ENCODE results near the gene RBM33.

Gene RBM33

DNA sequence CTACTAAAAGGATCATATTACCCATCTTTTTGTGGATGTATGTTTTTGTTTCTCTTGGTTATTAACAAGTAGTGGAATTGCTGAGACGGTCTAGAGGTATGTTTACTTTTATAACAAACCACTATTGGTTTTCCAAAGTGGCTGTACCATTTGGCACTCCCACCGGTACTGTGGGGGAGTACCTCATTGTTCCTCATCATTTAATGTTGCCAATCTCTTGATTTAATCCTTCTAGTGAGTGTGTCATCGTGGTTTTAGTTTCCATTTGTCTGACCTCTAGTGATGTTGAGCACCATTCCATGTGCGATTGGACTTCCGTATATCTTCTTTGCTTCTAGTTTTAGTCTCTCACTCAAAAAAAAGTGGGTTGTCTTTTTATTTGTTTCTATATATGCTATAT lies 50.4 kb downstream of the RBM33 start:
- no peaks in the 10 kb centered on the region for H3K9me3 ChIP-seq (replicated peaks in 1 of 2; ENCODE audit: control insufficient read depth in 2 of 2, insufficient read depth in 1 of 2, low read depth in 1 of 2, low read length in 2 of 2)
- H3K4ac ChIP-seq (ENCODE audit: low read length) = no peak overlapping the region
- H4K91ac ChIP-seq (ENCODE audit: low read depth, low read length, poor library complexity) = no peak overlapping the region
- DNase-seq (ENCODE audit: low spot score) = no peak
- no peak overlapping the region for H4K8ac ChIP-seq (ENCODE audit: low read depth, low read length)
- peaks cover 1 to 52% of the 10 kb centered on the region in 2 donors for H3K36me3 ChIP-seq (replicated peaks in 1 of 2; ENCODE audit: control insufficient read depth in 2 of 2, insufficient read depth in 2 of 2, low read length in 2 of 2)
- WGBS, 2 donors (ENCODE audit: extremely low coverage in 2 of 2, insufficient read length in 2 of 2, insufficient replicate concordance in 1 of 2) = no CpG with 5 or more reads among the region's 5 CpGs
- H3K14ac ChIP-seq (ENCODE audit: low read length) = no peak overlapping the region
- H2AK5ac ChIP-seq (ENCODE audit: low read depth, low read length) = no peak overlapping the region
- no peak overlapping the region for H3K4me3 ChIP-seq (ENCODE audit: low read length in 2 of 2)
- H3K79me1 ChIP-seq (ENCODE audit: low read depth, low read length) = peaks cover 3% of the 10 kb centered on the region
- H2BK5ac ChIP-seq (ENCODE audit: low read length) = no peak overlapping the region
- H3K4me1 ChIP-seq (ENCODE audit: control insufficient read depth in 2 of 2, insufficient read depth in 1 of 2, low read depth in 1 of 2, low read length in 2 of 2) = peaks cover 0 to 6% of the 10 kb centered on the region in 2 donors
- no peak overlapping the region for H3K23ac ChIP-seq (ENCODE audit: low read depth, low read length, poor library complexity)
- H2AFZ ChIP-seq (ENCODE audit: low read length) = no peak overlapping the region
- H3K27me3 ChIP-seq (ENCODE audit: control insufficient read depth in 3 of 3, insufficient read depth in 3 of 3, low read depth in 1 of 3, low read length in 3 of 3) = no peaks in the 10 kb centered on the region
- H3K18ac ChIP-seq (ENCODE audit: low read length) = no peak overlapping the region
- no peak overlapping the region for H2BK12ac ChIP-seq (ENCODE audit: low read length)
- H3K4me2 ChIP-seq (ENCODE audit: insufficient read depth, low read length, poor library complexity, severe bottlenecking) = no peak overlapping the region
- H2BK120ac ChIP-seq (ENCODE audit: low read depth, low read length) = no peak overlapping the region
- H3K27ac ChIP-seq (replicated peaks; ENCODE audit: low read length) = no peak overlapping the region
- H3K9ac ChIP-seq (ENCODE audit: low read depth, low read length, poor library complexity) = no peak overlapping the region
- no peak overlapping the region for H2BK15ac ChIP-seq (ENCODE audit: low read length)

DNA sequence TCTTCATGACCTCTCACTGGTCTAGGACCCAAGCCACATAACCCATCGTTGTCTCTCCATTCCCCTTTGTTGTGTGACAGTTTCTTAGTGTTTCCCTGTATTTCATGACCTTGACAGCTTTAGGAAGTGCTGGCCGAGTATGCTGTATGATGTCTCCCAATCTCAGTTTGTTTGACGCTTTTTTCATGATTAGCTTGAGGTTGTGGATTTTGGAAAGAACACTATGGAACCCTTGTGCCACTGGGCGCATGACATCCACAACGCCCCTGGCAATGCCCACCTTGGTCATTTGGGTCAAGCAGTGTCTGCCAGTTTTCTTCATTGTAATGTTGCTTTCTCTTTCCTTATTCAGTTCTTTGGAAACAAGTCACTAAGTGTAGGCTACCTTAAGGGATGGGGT lies 52.3 kb downstream of the RBM33 start:
- Histone ChIP-seq H3K36me3 (replicated peaks in 1 of 2; ENCODE audit: control insufficient read depth in 2 of 2, insufficient read depth in 2 of 2, low read length in 2 of 2) (peaks cover 4 to 61% of the 10 kb centered on the region in 2 donors), H4K8ac (ENCODE audit: low read depth, low read length) (no peak overlapping the region), H3K4me3 (ENCODE audit: low read length in 2 of 2) (no peak overlapping the region), H3K4me2 (ENCODE audit: insufficient read depth, low read length, poor library complexity, severe bottlenecking) (no peak overlapping the region), H3K14ac (ENCODE audit: low read length) (no peak overlapping the region), H3K9ac (ENCODE audit: low read depth, low read length, poor library complexity) (no peak overlapping the region), H3K4ac (ENCODE audit: low read length) (no peak overlapping the region), H2AFZ (ENCODE audit: low read length) (no peak overlapping the region), H3K9me3 (replicated peaks in 1 of 2; ENCODE audit: control insufficient read depth in 2 of 2, insufficient read depth in 1 of 2, low read depth in 1 of 2, low read length in 2 of 2) (no peaks in the 10 kb centered on the region), H2BK120ac (ENCODE audit: low read depth, low read length) (no peak overlapping the region), H2BK15ac (ENCODE audit: low read length) (no peak overlapping the region), H3K23ac (ENCODE audit: low read depth, low read length, poor library complexity) (no peak overlapping the region), H2BK12ac (ENCODE audit: low read length) (no peak overlapping the region), H3K27me3 (ENCODE audit: control insufficient read depth in 3 of 3, insufficient read depth in 3 of 3, low read depth in 1 of 3, low read length in 3 of 3) (no peaks in the 10 kb centered on the region), H3K18ac (ENCODE audit: low read length) (no peak overlapping the region), H3K27ac (replicated peaks; ENCODE audit: low read length) (no peak overlapping the region), H3K79me1 (ENCODE audit: low read depth, low read length) (peaks cover 3% of the 10 kb centered on the region), H4K91ac (ENCODE audit: low read depth, low read length, poor library complexity) (no peak overlapping the region), H2BK5ac (ENCODE audit: low read length) (no peak overlapping the region), H2AK5ac (ENCODE audit: low read depth, low read length) (no peak overlapping the region), H3K4me1 (ENCODE audit: control insufficient read depth in 2 of 2, insufficient read depth in 1 of 2, low read depth in 1 of 2, low read length in 2 of 2) (peaks cover 0 to 6% of the 10 kb centered on the region in 2 donors)
- DNase-seq (ENCODE audit: low spot score) = no peak
- no CpG with 5 or more reads among the region's 5 CpGs for WGBS, 2 donors (ENCODE audit: extremely low coverage in 2 of 2, insufficient read length in 2 of 2, insufficient replicate concordance in 1 of 2)

DNA sequence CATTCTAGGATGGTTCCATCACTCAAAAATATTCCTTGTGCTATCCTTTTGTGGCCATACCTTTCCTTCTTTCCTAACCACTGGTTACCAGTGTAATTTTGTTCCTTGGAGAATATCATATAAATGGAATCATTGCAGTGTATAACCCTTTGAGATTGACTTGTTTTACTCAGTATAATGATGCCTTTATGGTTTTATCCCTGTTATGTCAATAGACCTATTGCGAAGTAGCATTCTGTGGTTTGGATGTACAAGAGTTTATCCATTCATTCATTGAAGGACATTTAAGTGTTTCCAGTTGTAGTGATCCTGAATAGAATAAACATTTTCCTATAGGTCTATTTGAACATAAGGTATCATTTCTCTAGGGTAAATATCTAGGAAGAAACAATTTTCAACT lies 54.2 kb downstream of the RBM33 start:
- no peak overlapping the region for H3K9ac ChIP-seq (ENCODE audit: low read depth, low read length, poor library complexity)
- peaks cover 11 to 69% of the 10 kb centered on the region in 2 donors for H3K36me3 ChIP-seq (replicated peaks in 1 of 2; ENCODE audit: control insufficient read depth in 2 of 2, insufficient read depth in 2 of 2, low read length in 2 of 2)
- no peak overlapping the region for H2BK15ac ChIP-seq (ENCODE audit: low read length)
- DNase-seq (ENCODE audit: low spot score) = no peak
- H2AK5ac ChIP-seq (ENCODE audit: low read depth, low read length) = no peak overlapping the region
- no CpG with 5 or more reads among the region's 1 CpG for WGBS, 2 donors (ENCODE audit: extremely low coverage in 2 of 2, insufficient read length in 2 of 2, insufficient replicate concordance in 1 of 2)
- no peak overlapping the region for H4K91ac ChIP-seq (ENCODE audit: low read depth, low read length, poor library complexity)
- H2AFZ ChIP-seq (ENCODE audit: low read length) = no peak overlapping the region
- no peak overlapping the region for H2BK12ac ChIP-seq (ENCODE audit: low read length)
- no peak overlapping the region for H2BK5ac ChIP-seq (ENCODE audit: low read length)
- no peak overlapping the region for H3K18ac ChIP-seq (ENCODE audit: low read length)
- H3K4me2 ChIP-seq (ENCODE audit: insufficient read depth, low read length, poor library complexity, severe bottlenecking) = no peak overlapping the region
- peaks cover 0 to 3% of the 10 kb centered on the region in 2 donors for H3K4me1 ChIP-seq (ENCODE audit: control insufficient read depth in 2 of 2, insufficient read depth in 1 of 2, low read depth in 1 of 2, low read length in 2 of 2)
- H4K8ac ChIP-seq (ENCODE audit: low read depth, low read length) = no peak overlapping the region
- no peaks in the 10 kb centered on the region for H3K9me3 ChIP-seq (replicated peaks in 1 of 2; ENCODE audit: control insufficient read depth in 2 of 2, insufficient read depth in 1 of 2, low read depth in 1 of 2, low read length in 2 of 2)
- H3K4ac ChIP-seq (ENCODE audit: low read length) = no peak overlapping the region
- peaks cover 2% of the 10 kb centered on the region for H3K79me1 ChIP-seq (ENCODE audit: low read depth, low read length)
- no peaks in the 10 kb centered on the region for H3K27me3 ChIP-seq (ENCODE audit: control insufficient read depth in 3 of 3, insufficient read depth in 3 of 3, low read depth in 1 of 3, low read length in 3 of 3)
- H3K23ac ChIP-seq (ENCODE audit: low read depth, low read length, poor library complexity) = no peak overlapping the region
- H2BK120ac ChIP-seq (ENCODE audit: low read depth, low read length) = no peak overlapping the region
- H3K14ac ChIP-seq (ENCODE audit: low read length) = no peak overlapping the region
- H3K27ac ChIP-seq (replicated peaks; ENCODE audit: low read length) = no peak overlapping the region
- H3K4me3 ChIP-seq (ENCODE audit: low read length in 2 of 2) = no peak overlapping the region

DNA sequence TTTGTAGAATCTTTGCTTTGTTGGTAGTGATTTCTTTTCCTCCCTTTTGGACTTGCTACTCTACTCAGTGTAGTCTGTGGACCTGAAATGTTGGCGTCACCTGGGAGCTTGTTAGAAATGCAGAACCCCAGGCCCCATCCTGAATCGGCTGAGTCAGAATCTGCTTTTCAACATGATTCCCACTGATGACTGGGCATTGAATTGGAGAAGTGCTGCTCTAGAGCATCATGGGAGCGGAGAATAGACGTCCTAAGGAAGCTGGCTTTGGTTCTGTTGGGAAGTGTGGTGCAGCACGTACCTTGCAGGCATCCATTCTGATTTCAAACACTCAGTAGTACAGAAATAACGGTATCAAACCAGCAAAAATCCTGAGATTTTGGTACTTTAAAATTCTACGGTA lies 54.7 kb downstream of the RBM33 start:
- H3K4me1 ChIP-seq (ENCODE audit: control insufficient read depth in 2 of 2, insufficient read depth in 1 of 2, low read depth in 1 of 2, low read length in 2 of 2) = peaks cover 0 to 3% of the 10 kb centered on the region in 2 donors
- no peak overlapping the region for H3K18ac ChIP-seq (ENCODE audit: low read length)
- no peaks in the 10 kb centered on the region for H3K9me3 ChIP-seq (replicated peaks in 1 of 2; ENCODE audit: control insufficient read depth in 2 of 2, insufficient read depth in 1 of 2, low read depth in 1 of 2, low read length in 2 of 2)
- H3K36me3 ChIP-seq (replicated peaks in 1 of 2; ENCODE audit: control insufficient read depth in 2 of 2, insufficient read depth in 2 of 2, low read length in 2 of 2) = peaks cover 11 to 74% of the 10 kb centered on the region in 2 donors
- no peak overlapping the region for H2BK120ac ChIP-seq (ENCODE audit: low read depth, low read length)
- no peak overlapping the region for H2BK15ac ChIP-seq (ENCODE audit: low read length)
- no peak overlapping the region for H2BK12ac ChIP-seq (ENCODE audit: low read length)
- H2AK5ac ChIP-seq (ENCODE audit: low read depth, low read length) = no peak overlapping the region
- H3K27ac ChIP-seq (replicated peaks; ENCODE audit: low read length) = no peak overlapping the region
- H2BK5ac ChIP-seq (ENCODE audit: low read length) = no peak overlapping the region
- no peak overlapping the region for H4K8ac ChIP-seq (ENCODE audit: low read depth, low read length)
- no peak overlapping the region for H3K4me2 ChIP-seq (ENCODE audit: insufficient read depth, low read length, poor library complexity, severe bottlenecking)
- no peak overlapping the region for H4K91ac ChIP-seq (ENCODE audit: low read depth, low read length, poor library complexity)
- no CpG with 5 or more reads among the region's 7 CpGs for WGBS, 2 donors (ENCODE audit: extremely low coverage in 2 of 2, insufficient read length in 2 of 2, insufficient replicate concordance in 1 of 2)
- H3K23ac ChIP-seq (ENCODE audit: low read depth, low read length, poor library complexity) = no peak overlapping the region
- H3K79me1 ChIP-seq (ENCODE audit: low read depth, low read length) = peaks cover 2% of the 10 kb centered on the region
- no peak overlapping the region for H3K4me3 ChIP-seq (ENCODE audit: low read length in 2 of 2)
- no peak overlapping the region for H3K9ac ChIP-seq (ENCODE audit: low read depth, low read length, poor library complexity)
- no peaks in the 10 kb centered on the region for H3K27me3 ChIP-seq (ENCODE audit: control insufficient read depth in 3 of 3, insufficient read depth in 3 of 3, low read depth in 1 of 3, low read length in 3 of 3)
- H3K14ac ChIP-seq (ENCODE audit: low read length) = no peak overlapping the region
- DNase-seq (ENCODE audit: low spot score) = no peak
- H2AFZ ChIP-seq (ENCODE audit: low read length) = no peak overlapping the region
- no peak overlapping the region for H3K4ac ChIP-seq (ENCODE audit: low read length)
